CD14-positive monocyte (primary cell): ENCODE measurements around the gene PIEZO2. TPM values are rescaled to one million over a fixed set of nuclear protein-coding genes. Genes with fewer than 3 reads are reported as not detected.

Source experiments
- DNase-seq, 3 donors: peaks; one replicate each; pipeline ENCODE4 v3.0.0-alpha.2; 2011 to 2022
- H2AFZ ChIP-seq: 2 replicates; pipeline ENCODE4 v1.6.0; 2012; ENCODE audit warnings: mild to moderate bottlenecking, low read depth, low read length, inconsistent platforms; ENCODE audit not compliant: insufficient read depth, poor library complexity, severe bottlenecking
- H3K27ac ChIP-seq, 2 donors: 1 replicate in 1 of 2; 2 replicates in 1 of 2; pipeline ENCODE4 v1.5.1; 2012 to 2013; ENCODE audit warnings: low read length in 2 of 2, control low read depth in 1 of 2, inconsistent platforms in 1 of 2, low read depth in 1 of 2, mild to moderate bottlenecking in 1 of 2
- H3K27me3 ChIP-seq, 2 donors: one replicate each; pipeline versions ENCODE4 v1.6.0 to v1.6.1; 2011 to 2013; ENCODE audit warnings: low read length in 2 of 2; ENCODE audit not compliant: control insufficient read depth in 2 of 2, insufficient read depth in 2 of 2
- H3K36me3 ChIP-seq, 2 donors: replicated peaks in 1 of 2; 1 replicate in 1 of 2; 2 replicates in 1 of 2; pipeline versions ENCODE4 v1.5.1 to v1.6.1; 2012 to 2013; ENCODE audit warnings: low read length in 2 of 2, control low read depth in 1 of 2, inconsistent platforms in 1 of 2, mild to moderate bottlenecking in 1 of 2; ENCODE audit not compliant: insufficient read depth in 2 of 2, control insufficient read depth in 1 of 2
- H3K4me1 ChIP-seq, 2 donors: 1 replicate in 1 of 2; 2 replicates in 1 of 2; pipeline versions ENCODE4 v1.5.1 to v1.6.1; 2012 to 2013; ENCODE audit warnings: low read length in 2 of 2, control low read depth in 1 of 2, inconsistent platforms in 1 of 2, mild to moderate bottlenecking in 1 of 2, moderate library complexity in 1 of 2; ENCODE audit not compliant: insufficient read depth in 2 of 2, control insufficient read depth in 1 of 2
- H3K4me2 ChIP-seq: replicated peaks from 2 replicates; pipeline ENCODE3; 2012; ENCODE audit warnings: low read length, moderate library complexity, mild to moderate bottlenecking; ENCODE audit not compliant: poor library complexity, severe bottlenecking; ENCODE audit errors: extremely low read depth
- H3K4me3 ChIP-seq, 3 experiments: fragments of 200-600 bp in 1 of 3; sonication (generic) in 1 of 3; replicated peaks in 1 of 3; 1 replicate in 2 of 3; 2 replicates in 1 of 3; pipeline ENCODE4 v1.5.1; 2011 to 2013; ENCODE audit warnings: low read length in 3 of 3, mild to moderate bottlenecking in 3 of 3, control low read depth in 2 of 3, low read depth in 2 of 3, inconsistent platforms in 1 of 3, moderate library complexity in 1 of 3
- H3K79me2 ChIP-seq: 2 replicates; pipeline ENCODE4 v1.6.0; 2012; ENCODE audit warnings: mild to moderate bottlenecking, control low read depth, inconsistent platforms, low read length, moderate library complexity; ENCODE audit not compliant: insufficient read depth
- H3K9ac ChIP-seq: 2 replicates; pipeline ENCODE4 v1.6.0; 2017; ENCODE audit warnings: low read length, mild to moderate bottlenecking; ENCODE audit not compliant: insufficient read depth, poor library complexity, severe bottlenecking
- H3K9me3 ChIP-seq, 2 donors: replicated peaks in 1 of 2; 1 replicate in 1 of 2; 2 replicates in 1 of 2; pipeline versions ENCODE4 v1.5.1 to v1.6.1; 2012 to 2013; ENCODE audit warnings: low read length in 2 of 2, control low read depth in 1 of 2; ENCODE audit not compliant: control insufficient read depth in 1 of 2, insufficient read depth in 1 of 2
- H4K20me1 ChIP-seq: 2 replicates; pipeline ENCODE4 v1.6.0; 2012; ENCODE audit warnings: mild to moderate bottlenecking, low read length, control low read depth, moderate library complexity; ENCODE audit not compliant: insufficient read depth
- H3K27ac Mint-ChIP-seq, 7 donors: one replicate each; pipeline ENCODE4 v1.8.0; 2020; ENCODE audit warnings: mild to moderate bottlenecking in 7 of 7, mixed read lengths in 7 of 7, moderate library complexity in 6 of 7, inconsistent platforms in 2 of 7
- H3K27me3 Mint-ChIP-seq, 3 donors: one replicate each; pipeline ENCODE4 v1.8.0; 2021 to 2022; ENCODE audit warnings: low read depth in 3 of 3, mild to moderate bottlenecking in 3 of 3, mixed read lengths in 3 of 3, moderate library complexity in 3 of 3, inconsistent platforms in 1 of 3
- H3K36me3 Mint-ChIP-seq, 2 donors: one replicate each; pipeline ENCODE4 v1.8.0; 2020; ENCODE audit warnings: mixed read lengths in 2 of 2, inconsistent platforms in 1 of 2, mild to moderate bottlenecking in 1 of 2
- H3K4me1 Mint-ChIP-seq: one replicate; pipeline ENCODE4 v1.8.0; 2020; ENCODE audit warnings: mild to moderate bottlenecking, mixed read lengths
- H3K4me3 Mint-ChIP-seq, 2 donors: one replicate each; pipeline ENCODE4 v1.8.0; 2020; ENCODE audit warnings: mild to moderate bottlenecking in 2 of 2, mixed read lengths in 2 of 2, moderate library complexity in 1 of 2
- H3K9me3 Mint-ChIP-seq, 7 donors: one replicate each; pipeline ENCODE4 v1.8.0; 2020 to 2022; ENCODE audit warnings: mixed read lengths in 7 of 7, mild to moderate bottlenecking in 6 of 7, moderate library complexity in 6 of 7, inconsistent platforms in 2 of 7
- CTCF ChIP-seq: fragments of 200-600 bp; IDR thresholded peaks from one replicate; pipeline ENCODE4 v1.8.0; 2022; ENCODE audit warnings: antibody characterized with exemption, mild to moderate bottlenecking
- WGBS: methylation state at CpG from one replicate; pipeline ENCODE4 v1.1.5; 2013; ENCODE audit warnings: missing lambda C conversion rate; ENCODE audit not compliant: insufficient coverage; 5-methylcytosine and 5-hydroxymethylcytosine counted together
- intact Hi-C, 2 donors: fragments of 100-400 bp; cut with micrococcal nuclease; formaldehyde crosslinking; loops; one replicate each; pipeline versions ENCODE4 v1.15.0 to v1.15.1; 2023
- polyA plus RNA-seq, 3 donors: library from polyadenylated mRNA; depleted of rRNA in 1 of 3; unstranded in 2 of 3; stranded (reverse) in 1 of 3; fragments of 300-500 nt in 2 of 3; fragments of >200 nt in 1 of 3; fragmentation: Illumina TruSeq in 2 of 3; gene quantifications; 1 replicate in 2 of 3; 2 replicates in 1 of 3; pipeline ENCODE4 v1.2.3, GENCODE V29; 2012 to 2021

Gene PIEZO2
- polyA plus RNA-seq, 3 donors: not detected

GRCh38 chr18:10838553-10838952, 310.8 kb downstream of the PIEZO2 start:
- H3K79me2 ChIP-seq: no peaks in the 10 kb centered on the region
- H3K27ac Mint-ChIP-seq: no peak overlapping the region
- H3K9ac ChIP-seq: no peak overlapping the region
- H4K20me1 ChIP-seq: no peaks in the 10 kb centered on the region
- H3K4me1 ChIP-seq: no peaks in the 10 kb centered on the region
- TF ChIP-seq CTCF: no peak
- no peak overlapping the region for H3K4me2 ChIP-seq
- no peaks in the 10 kb centered on the region for H3K36me3 Mint-ChIP-seq
- no CpG with 5 or more reads among the region's 2 CpGs for WGBS
- no peaks in the 10 kb centered on the region for H3K4me1 Mint-ChIP-seq
- H2AFZ ChIP-seq: no peak overlapping the region
- H3K36me3 ChIP-seq: no peaks in the 10 kb centered on the region
- peaks cover 0 to 3% (median 3%) of the 10 kb centered on the region in 3 donors for H3K27me3 Mint-ChIP-seq
- no peaks in the 10 kb centered on the region for H3K27me3 ChIP-seq
- H3K9me3 Mint-ChIP-seq: peaks cover 0 to 3% (median 0%) of the 10 kb centered on the region in 7 donors
- H3K9me3 ChIP-seq: no peaks in the 10 kb centered on the region
- H3K27ac ChIP-seq: no peak overlapping the region
- H3K4me3 ChIP-seq: no peak overlapping the region
- DNase-seq: no peak
- intact Hi-C loops: no loop called here
- no peak overlapping the region for H3K4me3 Mint-ChIP-seq

GRCh38 chr18:10834128-10834815, 315.1 kb downstream of the PIEZO2 start:
- no peak overlapping the region for H3K9ac ChIP-seq
- H3K27ac Mint-ChIP-seq: no peak overlapping the region
- H3K36me3 Mint-ChIP-seq: no peaks in the 10 kb centered on the region
- H3K27ac ChIP-seq: no peak overlapping the region
- no peak overlapping the region for H2AFZ ChIP-seq
- no peaks in the 10 kb centered on the region for H4K20me1 ChIP-seq
- no peak overlapping the region for H3K4me2 ChIP-seq
- no peak overlapping the region for H3K4me3 Mint-ChIP-seq
- H3K36me3 ChIP-seq: no peaks in the 10 kb centered on the region
- no peak for DNase-seq
- no peaks in the 10 kb centered on the region for H3K4me1 ChIP-seq
- intact Hi-C loops: no loop called here
- H3K9me3 ChIP-seq: no peaks in the 10 kb centered on the region
- no peaks in the 10 kb centered on the region for H3K27me3 ChIP-seq
- no peak for TF ChIP-seq CTCF
- H3K4me1 Mint-ChIP-seq: no peaks in the 10 kb centered on the region
- H3K79me2 ChIP-seq: no peaks in the 10 kb centered on the region
- H3K27me3 Mint-ChIP-seq: peaks cover 0 to 2% (median 1%) of the 10 kb centered on the region in 3 donors
- no peak overlapping the region for H3K4me3 ChIP-seq
- peaks cover 0 to 8% (median 3%) of the 10 kb centered on the region in 7 donors for H3K9me3 Mint-ChIP-seq
- 100% methylated on average over 3 of the region's 6 CpGs for WGBS
